HG02840 (cell line): Measurements from ENCODE around the gene MKI67.

Source experiments
- ATAC-seq: cut with Tn5 transposase; IDR thresholded peaks from one replicate; pipeline ENCODE4 v1.9.1; 2021; ENCODE audit warnings: mild to moderate bottlenecking, moderate library complexity, moderate number of reproducible peaks; ENCODE audit not compliant: unreplicated experiment, low FRiP score

The MKI67 gene

GRCh38 chr10:128055061-128055868 is 71.0 kb downstream of the MKI67 start:
- no peak for ATAC-seq

- no peak for ATAC-seq
These were observed 71.9 kb downstream of the MKI67 start for GRCh38 chr10:128054163-128054970.

- no peak for ATAC-seq
These were observed 72.9 kb downstream of the MKI67 start for GRCh38 chr10:128053356-128053755.

GRCh38 chr10:128052696-128053095 is 73.5 kb downstream of the MKI67 start:
- ATAC-seq: no peak

GRCh38 chr10:128051548-128051947 is 74.7 kb downstream of the MKI67 start:
- ATAC-seq: no peak

- no peak for ATAC-seq
These were observed 75.3 kb downstream of the MKI67 start for GRCh38 chr10:128050936-128051335.

GRCh38 chr10:128050121-128050516 is 76.1 kb downstream of the MKI67 start:
- ATAC-seq: no peak

GRCh38 chr10:128049226-128050120 is 76.8 kb downstream of the MKI67 start:
- no peak for ATAC-seq

- no peak for ATAC-seq
These were observed 77.4 kb downstream of the MKI67 start for GRCh38 chr10:128048819-128049210.

- peak; percentile 15 for ATAC-seq
These were observed 78.0 kb downstream of the MKI67 start for GRCh38 chr10:128047991-128048818.

GRCh38 chr10:128047351-128047750 is 78.9 kb downstream of the MKI67 start:
- ATAC-seq: peak; percentile 96

- ATAC-seq: no peak
These were observed 79.3 kb downstream of the MKI67 start for GRCh38 chr10:128046953-128047290.
